ENCODE results near the gene PIERCE2.

DNA sequence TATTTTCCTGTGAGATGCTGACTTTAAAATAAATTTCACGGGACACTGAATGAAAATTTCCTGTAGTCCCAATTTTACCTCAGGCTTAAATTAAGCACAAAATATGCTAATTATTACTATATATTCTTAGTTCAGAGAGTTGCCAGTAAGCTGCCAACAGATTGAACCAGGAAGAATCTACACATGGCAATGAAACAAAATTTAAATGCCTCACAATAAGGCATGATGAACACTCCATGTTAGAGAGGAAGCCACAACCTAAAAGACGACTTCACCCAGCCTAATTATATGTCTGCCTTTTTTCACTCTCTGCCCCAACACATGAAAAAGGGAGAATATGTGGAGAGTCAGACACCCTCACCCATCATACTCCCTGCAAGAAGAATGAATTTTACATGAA lies 60.0 kb downstream of the PIERCE2 start:
- no peak for TF ChIP-seq RAD21 (IDR thresholded peaks at IDR 0.05; ENCODE audit: low read depth)
- no peak for TF ChIP-seq NFIC (IDR thresholded peaks at IDR 0.05)
- no peak for TF ChIP-seq EGR1 (IDR thresholded peaks at IDR 0.05)
- no peak for TF ChIP-seq FOXM1 (IDR thresholded peaks at IDR 0.05; ENCODE audit: borderline replicate concordance, low read depth)
- no peak for TF ChIP-seq EP300 (IDR thresholded peaks at IDR 0.05; ENCODE audit: borderline replicate concordance)
- TF ChIP-seq MAX (IDR thresholded peaks at IDR 0.05): no peak
- TF ChIP-seq YY1 (IDR thresholded peaks at IDR 0.05; ENCODE audit: low read depth): no peak
- TF ChIP-seq REST (IDR thresholded peaks at IDR 0.05; ENCODE audit: low read depth): no peak
- no peak for TF ChIP-seq TAF1 (IDR thresholded peaks at IDR 0.05; ENCODE audit: low read depth)
- TF ChIP-seq ZBTB7A (IDR thresholded peaks at IDR 0.05; ENCODE audit: low read depth): no peak
- TF ChIP-seq CREB1 (IDR thresholded peaks at IDR 0.05; ENCODE audit: low read depth): no peak
- TF ChIP-seq CEBPB (IDR thresholded peaks at IDR 0.05): no peak
- no peak for TF ChIP-seq TCF12 (IDR thresholded peaks at IDR 0.05; ENCODE audit: low read depth)
- TF ChIP-seq, protein P1, sequence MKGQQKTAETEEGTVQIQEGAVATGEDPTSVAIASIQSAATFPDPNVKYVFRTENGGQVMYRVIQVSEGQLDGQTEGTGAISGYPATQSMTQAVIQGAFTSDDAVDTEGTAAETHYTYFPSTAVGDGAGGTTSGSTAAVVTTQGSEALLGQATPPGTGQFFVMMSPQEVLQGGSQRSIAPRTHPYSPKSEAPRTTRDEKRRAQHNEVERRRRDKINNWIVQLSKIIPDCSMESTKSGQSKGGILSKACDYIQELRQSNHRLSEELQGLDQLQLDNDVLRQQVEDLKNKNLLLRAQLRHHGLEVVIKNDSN (IDR thresholded peaks at IDR 0.05): no peak

Measured in Ishikawa (cell line).